Right atrium auricular region (tissue), 2 donors: ENCODE data around the gene KRT12. TPM values are rescaled to one million over a fixed set of nuclear protein-coding genes. Genes with fewer than 3 reads are reported as not detected.

ENCODE experiments used
- DNase-seq: peaks from one replicate; pipeline ENCODE4 v3.0.0-alpha.2; 2019; ENCODE audit warnings: low spot score
- H3K27ac ChIP-seq, 2 donors: fragments of 200-600 bp; sonication (generic); 1 replicate in 1 of 2; 2 replicates in 1 of 2; pipeline ENCODE4 v1.5.1; 2016 to 2019
- H3K27me3 ChIP-seq, 2 donors: fragments of 200-600 bp; sonication (generic); one replicate each; pipeline versions ENCODE4 v1.5.1 to v1.6.0; 2017 to 2019
- H3K36me3 ChIP-seq: fragments of 200-600 bp; sonication (generic); one replicate; pipeline ENCODE4 v1.5.1; 2016
- H3K4me1 ChIP-seq, 2 donors: fragments of 200-600 bp; sonication (generic); one replicate each; pipeline versions ENCODE4 v1.5.1 to v1.6.0; 2017 to 2019
- H3K4me3 ChIP-seq, 2 donors: fragments of 200-600 bp; sonication (generic); 1 replicate in 1 of 2; 2 replicates in 1 of 2; pipeline ENCODE4 v1.5.1; 2017 to 2019; ENCODE audit warnings: mild to moderate bottlenecking in 1 of 2, moderate library complexity in 1 of 2
- H3K9me3 ChIP-seq, 2 donors: fragments of 200-600 bp; sonication (generic); one replicate each; pipeline ENCODE4 v1.5.1; 2019
- total RNA-seq, 2 donors: library from RNA; depleted of rRNA; stranded (reverse); fragments of >200 nt; gene quantifications; one replicate each; pipeline ENCODE4 v1.1.0, GENCODE V29; 2016
- TF ChIP-seq, protein P1 (sequence below), 2 donors: fragments of 200-600 bp; sonication (generic); IDR thresholded peaks; one replicate each; pipeline ENCODE4 v1.5.1; 2019; ENCODE audit warnings: antibody characterized with exemption in 2 of 2

The KRT12 gene
- total RNA-seq, 2 donors from 2014 or later: not detected

DNA sequence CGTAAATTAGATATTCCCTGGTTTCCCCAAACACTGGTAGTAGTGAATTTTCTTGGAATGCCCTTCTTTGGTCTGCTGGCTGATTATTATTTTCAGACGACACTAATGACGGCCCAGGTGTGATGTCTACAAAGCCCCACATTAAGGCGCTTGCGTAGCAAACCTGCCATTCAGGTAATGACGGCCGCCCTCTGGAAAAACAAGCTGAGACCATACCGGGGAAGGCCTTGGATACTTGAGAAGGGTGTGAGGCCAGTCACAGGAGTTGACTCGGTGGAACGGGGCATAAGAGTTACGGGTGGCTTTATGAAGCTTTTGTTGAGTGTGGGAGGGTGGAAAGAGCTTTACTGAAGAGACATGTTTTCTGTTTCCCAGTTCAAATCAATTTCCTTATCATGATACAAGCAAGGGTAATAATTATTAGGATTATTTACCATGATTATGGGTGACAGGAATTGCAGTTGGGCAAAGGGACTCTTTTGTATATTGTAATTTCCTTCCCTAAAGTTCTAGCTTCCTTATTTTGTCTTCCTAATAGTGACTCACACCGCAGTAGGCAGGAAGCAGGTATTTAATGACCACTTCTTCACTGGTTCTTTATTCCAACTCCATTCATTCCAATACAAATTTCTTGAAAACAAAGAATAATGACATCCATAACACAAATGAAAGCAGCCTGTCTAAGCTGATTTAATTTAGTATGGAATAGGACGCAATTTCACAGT, 45.6 kb upstream of the KRT12 start:
- Histone ChIP-seq H3K4me1 (peaks cover 0 to 5% of the 10 kb centered on the region in 2 donors), H3K27me3 (no peaks in the 10 kb centered on the region), H3K4me3 (no peak overlapping the region), H3K9me3 (no peaks in the 10 kb centered on the region), H3K36me3 (no peaks in the 10 kb centered on the region), H3K27ac (no peak overlapping the region)
- no peak for DNase-seq
- TF ChIP-seq, protein P1, sequence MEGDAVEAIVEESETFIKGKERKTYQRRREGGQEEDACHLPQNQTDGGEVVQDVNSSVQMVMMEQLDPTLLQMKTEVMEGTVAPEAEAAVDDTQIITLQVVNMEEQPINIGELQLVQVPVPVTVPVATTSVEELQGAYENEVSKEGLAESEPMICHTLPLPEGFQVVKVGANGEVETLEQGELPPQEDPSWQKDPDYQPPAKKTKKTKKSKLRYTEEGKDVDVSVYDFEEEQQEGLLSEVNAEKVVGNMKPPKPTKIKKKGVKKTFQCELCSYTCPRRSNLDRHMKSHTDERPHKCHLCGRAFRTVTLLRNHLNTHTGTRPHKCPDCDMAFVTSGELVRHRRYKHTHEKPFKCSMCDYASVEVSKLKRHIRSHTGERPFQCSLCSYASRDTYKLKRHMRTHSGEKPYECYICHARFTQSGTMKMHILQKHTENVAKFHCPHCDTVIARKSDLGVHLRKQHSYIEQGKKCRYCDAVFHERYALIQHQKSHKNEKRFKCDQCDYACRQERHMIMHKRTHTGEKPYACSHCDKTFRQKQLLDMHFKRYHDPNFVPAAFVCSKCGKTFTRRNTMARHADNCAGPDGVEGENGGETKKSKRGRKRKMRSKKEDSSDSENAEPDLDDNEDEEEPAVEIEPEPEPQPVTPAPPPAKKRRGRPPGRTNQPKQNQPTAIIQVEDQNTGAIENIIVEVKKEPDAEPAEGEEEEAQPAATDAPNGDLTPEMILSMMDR (IDR thresholded peaks at IDR 0.05): no peak

DNA sequence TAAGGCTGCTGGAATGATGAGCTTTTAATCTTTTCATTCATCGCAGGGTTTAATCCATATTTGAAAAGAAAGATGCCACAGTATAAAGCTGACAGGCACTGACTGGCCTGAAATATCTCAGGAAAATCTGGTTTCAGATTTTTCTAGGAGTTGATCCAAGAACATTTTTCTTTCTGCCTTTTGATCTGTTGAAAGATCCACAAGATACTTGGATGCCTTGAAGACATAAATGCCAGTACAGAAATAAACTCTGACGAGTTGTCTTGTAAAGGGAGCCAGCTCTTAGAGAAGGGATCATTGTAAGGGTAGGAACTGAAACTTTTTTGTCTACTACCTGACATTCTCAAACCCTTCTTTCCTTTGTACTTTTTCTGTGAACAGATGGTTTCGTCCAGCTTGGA, 43.4 kb upstream of the KRT12 start:
- H3K27me3 ChIP-seq: no peaks in the 10 kb centered on the region
- H3K9me3 ChIP-seq: no peaks in the 10 kb centered on the region
- TF ChIP-seq, protein P1 (IDR thresholded peaks at IDR 0.05): no peak
- peaks cover 0 to 5% of the 10 kb centered on the region in 2 donors for H3K4me1 ChIP-seq
- H3K4me3 ChIP-seq: no peak overlapping the region
- H3K27ac ChIP-seq: no peak overlapping the region
- no peak for DNase-seq
- no peaks in the 10 kb centered on the region for H3K36me3 ChIP-seq

DNA sequence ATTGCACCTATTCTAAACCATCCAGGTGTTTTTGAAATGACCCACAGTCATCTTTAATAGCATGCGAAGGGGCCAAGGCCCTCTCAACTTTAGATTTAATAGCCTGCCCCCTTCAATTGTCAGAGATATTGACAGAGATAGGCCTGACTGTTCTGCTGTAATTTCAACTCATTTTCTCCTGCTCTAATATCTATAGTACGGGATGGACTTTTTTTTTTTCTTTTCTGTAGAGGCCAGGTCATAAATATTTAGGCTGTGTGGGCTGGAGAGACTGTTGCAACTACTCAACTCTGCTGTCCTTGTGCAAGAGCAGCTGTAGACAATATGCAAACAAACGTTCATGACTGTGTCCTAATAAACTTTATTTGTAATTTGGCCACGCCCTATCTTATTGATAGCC, 42.7 kb upstream of the KRT12 start:
- Histone ChIP-seq H3K36me3 (no peaks in the 10 kb centered on the region), H3K27ac (no peak overlapping the region), H3K9me3 (no peaks in the 10 kb centered on the region), H3K27me3 (no peaks in the 10 kb centered on the region), H3K4me1 (peaks cover 0 to 5% of the 10 kb centered on the region in 2 donors), H3K4me3 (no peak overlapping the region)
- TF ChIP-seq, protein P1 (IDR thresholded peaks at IDR 0.05): no peak
- DNase-seq: no peak

DNA sequence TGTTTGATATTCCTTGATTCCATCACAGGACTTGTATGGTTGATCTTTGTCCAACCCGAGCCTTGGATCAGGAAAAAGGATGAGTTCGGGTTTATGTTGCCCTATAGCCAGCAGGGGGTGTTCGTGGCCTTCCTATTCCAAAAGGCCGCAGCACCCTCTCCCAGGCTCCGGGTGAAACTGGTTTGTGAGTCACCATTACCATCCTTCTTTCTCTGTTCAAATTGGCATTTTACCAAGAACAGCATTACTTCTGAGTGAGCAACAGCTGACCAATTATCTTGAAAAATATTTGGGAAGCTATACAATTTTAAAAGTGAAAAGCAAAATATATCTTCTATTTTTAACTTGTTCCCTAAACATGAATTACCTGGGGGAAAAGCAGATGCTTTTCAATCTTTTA, 42.3 kb upstream of the KRT12 start:
- Histone ChIP-seq H3K27me3 (no peaks in the 10 kb centered on the region), H3K36me3 (no peaks in the 10 kb centered on the region), H3K4me1 (peaks cover 0 to 5% of the 10 kb centered on the region in 2 donors), H3K4me3 (no peak overlapping the region), H3K9me3 (no peaks in the 10 kb centered on the region), H3K27ac (no peak overlapping the region)
- peak; percentile 90 for DNase-seq
- TF ChIP-seq, protein P1 (IDR thresholded peaks at IDR 0.05): peak; percentile 56 to 80

DNA sequence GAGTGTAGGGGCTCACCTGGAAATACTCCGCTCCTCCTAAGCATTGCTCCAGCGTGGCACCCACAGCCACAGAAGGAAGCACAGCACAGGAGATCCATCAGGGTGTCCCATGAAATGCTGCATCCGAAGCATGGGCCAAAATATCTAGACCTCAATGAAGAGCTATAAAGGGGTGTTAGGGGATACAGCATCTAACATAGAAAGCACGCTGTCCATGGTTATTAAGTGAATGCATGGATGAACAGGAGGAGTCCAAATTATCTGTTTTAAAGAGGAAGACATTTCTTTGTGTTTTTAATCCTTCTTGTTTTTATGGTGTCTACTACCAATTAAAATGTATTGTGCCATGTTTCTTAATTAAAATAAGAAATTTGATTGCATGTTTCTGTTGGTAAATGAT, 39.6 kb upstream of the KRT12 start:
- no peak for DNase-seq
- H3K27me3 ChIP-seq: no peaks in the 10 kb centered on the region

More for the DNA sequence above, 39.6 kb upstream of the KRT12 start:
- Histone ChIP-seq H3K9me3 (no peaks in the 10 kb centered on the region), H3K4me3 (no peak overlapping the region), H3K4me1 (peaks cover 0 to 5% of the 10 kb centered on the region in 2 donors), H3K36me3 (no peaks in the 10 kb centered on the region), H3K27ac (no peak overlapping the region)
- TF ChIP-seq, protein P1 (IDR thresholded peaks at IDR 0.05): no peak
